K562 (cell line): ENCODE measurements around the gene ATM. TPM values are rescaled to one million over a fixed set of nuclear protein-coding genes. Genes with fewer than 3 reads are reported as not detected.

Experiments
- ATAC-seq: fragments of 200-7000 bp; cut with Tn5 transposase; 3 replicates; pipeline ENCODE4 v1.9.1; 2020; ENCODE audit warnings: moderate library complexity
- BruUV-seq: library from RNA; stranded (reverse); fragments of 400-500 nt; replicated peaks from 2 replicates; lab custom pipeline; 2021; lab: Mats Ljungman, UMichigan
- CTCF ChIA-PET: fragments of 300-600 bp; formaldehyde crosslinking; extraction: SDS; loops from one replicate; lab custom pipeline; 2021; ENCODE audit warnings: low intra/inter-chr PET ratio; lab: Yijun Ruan, JAX
- POLR2A ChIA-PET: fragments of 300-600, 350-650 bp; sonication (Branson Sonifier 250); formaldehyde crosslinking; extraction: SDS; loops from one replicate; lab custom pipeline; 2021; ENCODE audit warnings: antibody characterized with exemption, inconsistent platforms; lab: Yijun Ruan, JAX
- DNase-seq, 4 experiments: peaks; one replicate each; pipeline versions ENCODE4 v3.0.0 to v3.0.0-alpha.2; 2011 to 2018; ENCODE audit warnings: low spot score in 3 of 4, mixed read lengths in 3 of 4; ENCODE audit errors: extremely low read depth in 1 of 4
- FAIRE-seq: peaks from 2 replicates; lab custom pipeline; 2011; peaks lifted over from hg19 to GRCh38; lab: Jason Lieb, UNC
- H2AFZ ChIP-seq: 2 replicates; pipeline ENCODE4 v1.6.0; 2011; ENCODE audit warnings: low read depth, low read length, control low read depth, inconsistent platforms
- H3K27ac ChIP-seq: fragments of 200-600 bp; 3 replicates; pipeline ENCODE4 v1.8.0; 2011; ENCODE audit warnings: low read depth, mild to moderate bottlenecking, control low read depth, inconsistent platforms, low read length, moderate library complexity, mixed read lengths; ENCODE audit errors: extremely low read depth
- H3K27me3 ChIP-seq, 2 experiments: fragments of 300-600 bp in 1 of 2; 2 replicates in 1 of 2; 3 replicates in 1 of 2; pipeline versions ENCODE4 v1.6.0 to v1.8.0; 2011; ENCODE audit warnings: inconsistent platforms in 2 of 2, low read length in 2 of 2, mild to moderate bottlenecking in 1 of 2, mixed read lengths in 1 of 2, moderate library complexity in 1 of 2; ENCODE audit not compliant: control insufficient read depth in 2 of 2, insufficient read depth in 2 of 2
- H3K36me3 ChIP-seq: fragments of 300-600 bp; 3 replicates; pipeline ENCODE4 v1.8.0; 2011; ENCODE audit warnings: mild to moderate bottlenecking, low read length, inconsistent platforms; ENCODE audit not compliant: control insufficient read depth, insufficient read depth
- H3K4me1 ChIP-seq, 2 experiments: fragments of 200-600 bp in 1 of 2; replicated peaks in 1 of 2; 2 replicates in 1 of 2; 3 replicates in 1 of 2; pipeline versions ENCODE4 v1.5.1 to v1.8.0; 2011; ENCODE audit warnings: inconsistent platforms in 2 of 2, low read length in 2 of 2, mild to moderate bottlenecking in 1 of 2, mixed read lengths in 1 of 2, moderate library complexity in 1 of 2; ENCODE audit not compliant: control insufficient read depth in 2 of 2, insufficient read depth in 2 of 2
- H3K4me2 ChIP-seq: 2 replicates; pipeline ENCODE4 v1.6.1; 2011; ENCODE audit warnings: low read length, control low read depth, inconsistent platforms, mixed read lengths; ENCODE audit not compliant: insufficient read depth
- H3K4me3 ChIP-seq: fragments of 200-600 bp; sonication (generic), shearing (Covaris generic); 2 replicates; pipeline ENCODE4 v1.5.1; 2016; ENCODE audit warnings: control low read depth, inconsistent platforms
- H3K79me2 ChIP-seq: fragments of 200-600 bp; 3 replicates; pipeline ENCODE4 v1.8.0; 2011; ENCODE audit warnings: low read length, inconsistent platforms; ENCODE audit not compliant: control insufficient read depth, insufficient read depth
- H3K9ac ChIP-seq, 2 experiments: 2 replicates each; pipeline versions ENCODE4 v1.6.0 to v1.6.1; 2011; ENCODE audit warnings: low read depth in 2 of 2, low read length in 2 of 2, control low read depth in 1 of 2, inconsistent platforms in 1 of 2, mild to moderate bottlenecking in 1 of 2, mixed read lengths in 1 of 2; ENCODE audit not compliant: insufficient read depth in 1 of 2
- H3K9me1 ChIP-seq: one replicate; pipeline ENCODE4 v1.6.0; 2011; ENCODE audit warnings: inconsistent platforms, mild to moderate bottlenecking, low read length, moderate library complexity; ENCODE audit not compliant: control insufficient read depth, insufficient read depth
- H3K9me3 ChIP-seq: replicated peaks from 2 replicates; pipeline ENCODE4 v1.5.1; 2011; ENCODE audit warnings: low read depth, low read length, inconsistent platforms; ENCODE audit not compliant: control insufficient read depth, insufficient read depth
- H4K20me1 ChIP-seq: replicated peaks from 2 replicates; pipeline ENCODE4 v1.6.1; 2011; ENCODE audit warnings: low read length, inconsistent platforms, mixed read lengths; ENCODE audit not compliant: control insufficient read depth, insufficient read depth
- SAP30 ChIP-seq: fragments of 200-600 bp; sonication (generic); IDR thresholded peaks from 2 replicates; pipeline ENCODE4 v1.6.1; 2012; ENCODE audit warnings: borderline replicate concordance, low read depth, mild to moderate bottlenecking, moderate library complexity, low read length, control low read depth, inconsistent platforms; ENCODE audit not compliant: insufficient read depth, poor library complexity, severe bottlenecking
- WGBS: fragments of 100-300 bp; shearing (Covaris generic); methylation state at CpG from one replicate; pipeline ENCODE4 v1.1.6; 2016; ENCODE audit warnings: low coverage, mixed read lengths; ENCODE audit not compliant: insufficient coverage; ENCODE audit errors: missing lambda C conversion rate; 5-methylcytosine and 5-hydroxymethylcytosine counted together
- in situ Hi-C: fragments of 300-500 bp; cut with MboI; formaldehyde crosslinking; loops from 4 replicates; pipeline ENCODE4 v1.15.0; 2018; ENCODE audit warnings: inconsistent platforms, mixed read lengths
- intact Hi-C: fragments of 100-400 bp; cut with micrococcal nuclease; formaldehyde crosslinking; loops from 2 replicates; pipeline ENCODE4 v1.14.2; 2022
- polyA plus RNA-seq, 8 experiments: library from polyadenylated mRNA; depleted of rRNA in 4 of 8; stranded (reverse) in 5 of 8; unstranded in 3 of 8; fragments of >200 nt; fragmentation: Nextera tagmentation in 2 of 8; fragmentation: Illumina TruSeq in 1 of 8; extraction: Ambion mirVana in 2 of 8; extraction: Trizol in 1 of 8; gene quantifications; 2 replicates each; pipeline versions ENCODE4 v1.2.1 to v1.2.3, GENCODE V29; 2011 to 2014; ENCODE audit warnings: inconsistent platforms in 1 of 8, missing spikeins in 1 of 8
- total RNA-seq, 7 experiments: library from RNA; depleted of rRNA in 6 of 7; stranded (reverse); fragments of >200 nt in 6 of 7; fragmentation: Illumina TruSeq in 2 of 7; extraction: Trizol in 2 of 7; gene quantifications; 2 replicates each; pipeline versions ENCODE4 v1.2.1 to v1.2.3, GENCODE V29; 2011 to 2021; ENCODE audit warnings: low replicate concordance in 1 of 7
- TF ChIP-seq, protein P1 (sequence below): IDR thresholded peaks from 3 replicates; pipeline ENCODE4 v1.6.1; 2011; ENCODE audit warnings: borderline replicate concordance, mild to moderate bottlenecking, moderate library complexity; ENCODE audit not compliant: insufficient read length; ENCODE audit errors: extremely low read depth
- TF ChIP-seq, protein P2 (sequence below): sonication (generic); formaldehyde crosslinking; IDR thresholded peaks from 2 replicates; pipeline ENCODE4 v1.8.1; 2023; ENCODE audit warnings: mild to moderate bottlenecking, missing genetic modification reagents
- TF ChIP-seq, protein P3 (sequence below): sonication (generic); formaldehyde crosslinking; IDR thresholded peaks from 2 replicates; pipeline ENCODE4 v1.8.0; 2023; ENCODE audit warnings: missing genetic modification reagents, mild to moderate bottlenecking, borderline replicate concordance
- TF ChIP-seq, protein P4 (sequence below), 2 experiments: fragments of 450-650 bp; IDR thresholded peaks; 2 replicates each; pipeline ENCODE4 v1.6.1; 2016

Gene ATM
- total and polyA plus RNA-seq, 9 of the 15 experiments (the other 6 are each of a cell fraction or from before 2014, with no cell fraction given), result 8.3 to 46.8 (median 26.2) TPM

DNA sequence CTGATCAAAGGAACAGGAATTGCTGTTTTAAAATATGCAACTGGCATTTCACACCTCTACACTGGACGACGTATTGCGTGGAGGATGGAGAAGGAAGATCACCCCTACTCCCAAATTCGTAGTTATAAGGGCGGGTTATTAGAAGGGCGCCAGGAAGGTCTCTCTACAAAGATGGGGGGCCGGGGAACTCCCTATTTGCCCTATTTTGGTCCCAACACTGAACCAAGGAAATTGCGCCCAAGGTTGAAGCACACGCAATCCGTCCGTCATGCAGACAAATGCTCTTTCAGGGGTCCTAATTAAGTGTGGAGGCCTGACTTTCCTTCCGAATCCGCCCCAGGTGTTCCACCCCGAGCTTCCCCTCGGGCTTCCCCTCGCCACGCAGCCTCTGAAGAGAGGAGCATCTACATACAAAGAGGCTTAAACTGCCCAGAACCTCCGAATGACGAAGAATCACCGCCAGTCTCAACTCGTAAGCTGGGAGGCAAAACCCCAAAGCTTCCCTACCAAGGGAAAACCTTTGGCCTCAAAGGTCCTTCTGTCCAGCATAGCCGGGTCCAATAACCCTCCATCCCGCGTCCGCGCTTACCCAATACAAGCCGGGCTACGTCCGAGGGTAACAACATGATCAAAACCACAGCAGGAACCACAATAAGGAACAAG is 825 bp upstream of the ATM start:
- intact Hi-C loops (loop anchor here (2.0 to 10.0 kb wide), 8 partner anchors 21 to 371 kb away; partner anchors contain the start of genes ACAT1, C11orf65, CUL5 and EXPH5), in situ Hi-C loops (no loop called here)
- WGBS, result 1% methylated on average over 29 of the region's 29 CpGs
- TSS peak; percentile 73 for BruUV-seq
- ATAC-seq (no peak), DNase-seq (peak in 1 of 4 experiments; percentile 13), FAIRE-seq (no peak)
- peak overlapping the region; percentile 96 for H3K4me2 ChIP-seq
- CTCF ChIA-PET, result interaction anchor here (0.7 to 1.0 kb wide), 2 partner anchors 104 to 433 kb away, joined by 3 to 4 read pairs; no protein-coding TSS in a partner anchor
- peaks cover 27% of the 10 kb centered on the region for H4K20me1 ChIP-seq
- no peaks in the 10 kb centered on the region for H3K9me1 ChIP-seq
- peak overlapping the region; percentile 97 for H3K27ac ChIP-seq
- H3K9ac ChIP-seq, result peak overlapping the region; percentile 94 to 98
- H3K79me2 ChIP-seq, result peaks cover 88% of the 10 kb centered on the region
- POLR2A ChIA-PET, result interaction anchor here (0.6 to 1.8 kb wide), 5 partner anchors 14 to 213 kb away, joined by 3 to 9 read pairs (median 6); partner anchors contain the start of gene CUL5
- peak overlapping the region; percentile 70 for H2AFZ ChIP-seq
- peaks cover 15 to 49% of the 10 kb centered on the region in 2 experiments for H3K4me1 ChIP-seq
- peaks cover 33% of the 10 kb centered on the region for H3K36me3 ChIP-seq
- H3K4me3 ChIP-seq, result peak overlapping the region; percentile 80
- H3K9me3 ChIP-seq, result no peaks in the 10 kb centered on the region
- H3K27me3 ChIP-seq, result no peaks in the 10 kb centered on the region
- peak; percentile 81 for TF ChIP-seq SAP30
- TF ChIP-seq, protein P1, sequence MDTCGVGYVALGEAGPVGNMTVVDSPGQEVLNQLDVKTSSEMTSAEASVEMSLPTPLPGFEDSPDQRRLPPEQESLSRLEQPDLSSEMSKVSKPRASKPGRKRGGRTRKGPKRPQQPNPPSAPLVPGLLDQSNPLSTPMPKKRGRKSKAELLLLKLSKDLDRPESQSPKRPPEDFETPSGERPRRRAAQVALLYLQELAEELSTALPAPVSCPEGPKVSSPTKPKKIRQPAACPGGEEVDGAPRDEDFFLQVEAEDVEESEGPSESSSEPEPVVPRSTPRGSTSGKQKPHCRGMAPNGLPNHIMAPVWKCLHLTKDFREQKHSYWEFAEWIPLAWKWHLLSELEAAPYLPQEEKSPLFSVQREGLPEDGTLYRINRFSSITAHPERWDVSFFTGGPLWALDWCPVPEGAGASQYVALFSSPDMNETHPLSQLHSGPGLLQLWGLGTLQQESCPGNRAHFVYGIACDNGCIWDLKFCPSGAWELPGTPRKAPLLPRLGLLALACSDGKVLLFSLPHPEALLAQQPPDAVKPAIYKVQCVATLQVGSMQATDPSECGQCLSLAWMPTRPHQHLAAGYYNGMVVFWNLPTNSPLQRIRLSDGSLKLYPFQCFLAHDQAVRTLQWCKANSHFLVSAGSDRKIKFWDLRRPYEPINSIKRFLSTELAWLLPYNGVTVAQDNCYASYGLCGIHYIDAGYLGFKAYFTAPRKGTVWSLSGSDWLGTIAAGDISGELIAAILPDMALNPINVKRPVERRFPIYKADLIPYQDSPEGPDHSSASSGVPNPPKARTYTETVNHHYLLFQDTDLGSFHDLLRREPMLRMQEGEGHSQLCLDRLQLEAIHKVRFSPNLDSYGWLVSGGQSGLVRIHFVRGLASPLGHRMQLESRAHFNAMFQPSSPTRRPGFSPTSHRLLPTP, result no peak
- TF ChIP-seq, protein P2, sequence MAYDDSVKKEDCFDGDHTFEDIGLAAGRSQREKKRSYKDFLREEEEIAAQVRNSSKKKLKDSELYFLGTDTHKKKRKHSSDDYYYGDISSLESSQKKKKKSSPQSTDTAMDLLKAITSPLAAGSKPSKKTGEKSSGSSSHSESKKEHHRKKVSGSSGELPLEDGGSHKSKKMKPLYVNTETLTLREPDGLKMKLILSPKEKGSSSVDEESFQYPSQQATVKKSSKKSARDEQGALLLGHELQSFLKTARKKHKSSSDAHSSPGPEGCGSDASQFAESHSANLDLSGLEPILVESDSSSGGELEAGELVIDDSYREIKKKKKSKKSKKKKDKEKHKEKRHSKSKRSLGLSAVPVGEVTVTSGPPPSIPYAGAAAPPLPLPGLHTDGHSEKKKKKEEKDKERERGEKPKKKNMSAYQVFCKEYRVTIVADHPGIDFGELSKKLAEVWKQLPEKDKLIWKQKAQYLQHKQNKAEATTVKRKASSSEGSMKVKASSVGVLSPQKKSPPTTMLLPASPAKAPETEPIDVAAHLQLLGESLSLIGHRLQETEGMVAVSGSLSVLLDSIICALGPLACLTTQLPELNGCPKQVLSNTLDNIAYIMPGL (CRISPR knock-in tag), result 0 out of 2 replicates have a peak, but pooled peaks have one; percentile 40
- TF ChIP-seq, protein P3, sequence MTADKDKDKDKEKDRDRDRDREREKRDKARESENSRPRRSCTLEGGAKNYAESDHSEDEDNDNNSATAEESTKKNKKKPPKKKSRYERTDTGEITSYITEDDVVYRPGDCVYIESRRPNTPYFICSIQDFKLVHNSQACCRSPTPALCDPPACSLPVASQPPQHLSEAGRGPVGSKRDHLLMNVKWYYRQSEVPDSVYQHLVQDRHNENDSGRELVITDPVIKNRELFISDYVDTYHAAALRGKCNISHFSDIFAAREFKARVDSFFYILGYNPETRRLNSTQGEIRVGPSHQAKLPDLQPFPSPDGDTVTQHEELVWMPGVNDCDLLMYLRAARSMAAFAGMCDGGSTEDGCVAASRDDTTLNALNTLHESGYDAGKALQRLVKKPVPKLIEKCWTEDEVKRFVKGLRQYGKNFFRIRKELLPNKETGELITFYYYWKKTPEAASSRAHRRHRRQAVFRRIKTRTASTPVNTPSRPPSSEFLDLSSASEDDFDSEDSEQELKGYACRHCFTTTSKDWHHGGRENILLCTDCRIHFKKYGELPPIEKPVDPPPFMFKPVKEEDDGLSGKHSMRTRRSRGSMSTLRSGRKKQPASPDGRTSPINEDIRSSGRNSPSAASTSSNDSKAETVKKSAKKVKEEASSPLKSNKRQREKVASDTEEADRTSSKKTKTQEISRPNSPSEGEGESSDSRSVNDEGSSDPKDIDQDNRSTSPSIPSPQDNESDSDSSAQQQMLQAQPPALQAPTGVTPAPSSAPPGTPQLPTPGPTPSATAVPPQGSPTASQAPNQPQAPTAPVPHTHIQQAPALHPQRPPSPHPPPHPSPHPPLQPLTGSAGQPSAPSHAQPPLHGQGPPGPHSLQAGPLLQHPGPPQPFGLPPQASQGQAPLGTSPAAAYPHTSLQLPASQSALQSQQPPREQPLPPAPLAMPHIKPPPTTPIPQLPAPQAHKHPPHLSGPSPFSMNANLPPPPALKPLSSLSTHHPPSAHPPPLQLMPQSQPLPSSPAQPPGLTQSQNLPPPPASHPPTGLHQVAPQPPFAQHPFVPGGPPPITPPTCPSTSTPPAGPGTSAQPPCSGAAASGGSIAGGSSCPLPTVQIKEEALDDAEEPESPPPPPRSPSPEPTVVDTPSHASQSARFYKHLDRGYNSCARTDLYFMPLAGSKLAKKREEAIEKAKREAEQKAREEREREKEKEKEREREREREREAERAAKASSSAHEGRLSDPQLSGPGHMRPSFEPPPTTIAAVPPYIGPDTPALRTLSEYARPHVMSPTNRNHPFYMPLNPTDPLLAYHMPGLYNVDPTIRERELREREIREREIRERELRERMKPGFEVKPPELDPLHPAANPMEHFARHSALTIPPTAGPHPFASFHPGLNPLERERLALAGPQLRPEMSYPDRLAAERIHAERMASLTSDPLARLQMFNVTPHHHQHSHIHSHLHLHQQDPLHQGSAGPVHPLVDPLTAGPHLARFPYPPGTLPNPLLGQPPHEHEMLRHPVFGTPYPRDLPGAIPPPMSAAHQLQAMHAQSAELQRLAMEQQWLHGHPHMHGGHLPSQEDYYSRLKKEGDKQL, result peak; percentile 96; the same call in 1 of the 2 replicates
- TF ChIP-seq, protein P4, sequence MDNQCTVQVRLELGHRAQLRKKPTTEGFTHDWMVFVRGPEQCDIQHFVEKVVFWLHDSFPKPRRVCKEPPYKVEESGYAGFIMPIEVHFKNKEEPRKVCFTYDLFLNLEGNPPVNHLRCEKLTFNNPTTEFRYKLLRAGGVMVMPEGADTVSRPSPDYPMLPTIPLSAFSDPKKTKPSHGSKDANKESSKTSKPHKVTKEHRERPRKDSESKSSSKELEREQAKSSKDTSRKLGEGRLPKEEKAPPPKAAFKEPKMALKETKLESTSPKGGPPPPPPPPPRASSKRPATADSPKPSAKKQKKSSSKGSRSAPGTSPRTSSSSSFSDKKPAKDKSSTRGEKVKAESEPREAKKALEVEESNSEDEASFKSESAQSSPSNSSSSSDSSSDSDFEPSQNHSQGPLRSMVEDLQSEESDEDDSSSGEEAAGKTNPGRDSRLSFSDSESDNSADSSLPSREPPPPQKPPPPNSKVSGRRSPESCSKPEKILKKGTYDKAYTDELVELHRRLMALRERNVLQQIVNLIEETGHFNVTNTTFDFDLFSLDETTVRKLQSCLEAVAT (IDR thresholded peaks at IDR 0.05), result peak; percentile 53 to 82; a peak in 2 of 4 replicates
